Tibial artery (tissue), 4 donors: Measurements from ENCODE around the gene CPPED1.

Experiments used
- DNase-seq, 2 donors: peaks; one replicate each; pipeline ENCODE4 v3.0.0-alpha.2; 2019
- H3K27ac ChIP-seq, 2 donors: fragments of 200-600 bp; sonication (generic) in 1 of 2; 1 replicate in 1 of 2; 2 replicates in 1 of 2; pipeline ENCODE4 v1.5.1; 2018 to 2019; ENCODE audit warnings: mild to moderate bottlenecking in 1 of 2
- H3K27me3 ChIP-seq, 2 donors: fragments of 200-600 bp; sonication (generic) in 1 of 2; one replicate each; pipeline versions ENCODE4 v1.5.1 to v1.6.0; 2016 to 2019
- H3K36me3 ChIP-seq, 3 donors: fragments of 200-600 bp; sonication (generic) in 2 of 3; one replicate each; pipeline ENCODE4 v1.5.1; 2016 to 2019; ENCODE audit warnings: mild to moderate bottlenecking in 2 of 3
- H3K4me1 ChIP-seq, 4 donors: fragments of 200-600 bp; sonication (generic) in 2 of 4; 1 replicate in 3 of 4; 2 replicates in 1 of 4; pipeline ENCODE4 v1.5.1; 2016 to 2019
- H3K4me3 ChIP-seq, 2 donors: fragments of 200-600 bp; sonication (generic) in 1 of 2; 1 replicate in 1 of 2; 2 replicates in 1 of 2; pipeline ENCODE4 v1.5.1; 2018 to 2019; ENCODE audit warnings: mild to moderate bottlenecking in 2 of 2
- H3K9me3 ChIP-seq, 3 donors: fragments of 200-600 bp; sonication (generic) in 1 of 3; one replicate each; pipeline ENCODE4 v1.5.1; 2016 to 2019
- CTCF ChIP-seq, 2 experiments: fragments of 200-600 bp in 1 of 2; fragments of 450-650 bp in 1 of 2; IDR thresholded peaks; one replicate each; pipeline ENCODE4 v1.5.1; 2017 to 2019; ENCODE audit warnings: antibody characterized with exemption in 2 of 2, mild to moderate bottlenecking in 1 of 2, moderate library complexity in 1 of 2
- intact Hi-C: fragments of 100-400 bp; cut with DNase I; formaldehyde crosslinking; loops from one replicate; pipeline ENCODE4 v1.15.0; 2023; ENCODE audit warnings: low total_unique reads

The CPPED1 gene

DNA sequence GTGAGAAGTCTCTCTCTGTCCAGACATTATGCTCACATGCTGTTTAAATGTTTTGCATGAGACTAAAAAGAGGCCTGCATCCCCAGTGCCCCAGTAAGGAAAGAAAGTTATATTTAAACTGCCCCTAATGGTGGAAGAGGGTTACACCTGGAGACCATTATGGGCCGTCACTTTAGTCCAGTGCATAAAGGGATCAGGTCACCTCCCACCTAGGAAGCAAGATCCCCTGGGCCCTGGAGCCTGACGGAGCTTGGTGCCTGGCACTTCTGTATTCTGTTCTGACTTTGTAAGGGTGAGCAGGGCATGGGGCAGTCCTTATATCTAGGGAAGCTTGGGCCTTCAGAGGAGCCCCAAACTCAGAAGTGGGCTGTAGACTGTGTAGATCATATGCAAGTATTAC is 67.9 kb downstream of the CPPED1 start:
- Histone ChIP-seq H3K27ac (no peak overlapping the region), H3K36me3 (peaks cover 0 to 19% (median 14%) of the 10 kb centered on the region in 3 donors), H3K4me1 (no peaks in the 10 kb centered on the region), H3K9me3 (peaks cover 0 to 20% (median 13%) of the 10 kb centered on the region in 3 donors), H3K27me3 (no peaks in the 10 kb centered on the region), H3K4me3 (no peak overlapping the region)
- intact Hi-C loops: no loop called here
- no peak for DNase-seq
- TF ChIP-seq CTCF (IDR thresholded peaks at IDR 0.05): no peak

DNA sequence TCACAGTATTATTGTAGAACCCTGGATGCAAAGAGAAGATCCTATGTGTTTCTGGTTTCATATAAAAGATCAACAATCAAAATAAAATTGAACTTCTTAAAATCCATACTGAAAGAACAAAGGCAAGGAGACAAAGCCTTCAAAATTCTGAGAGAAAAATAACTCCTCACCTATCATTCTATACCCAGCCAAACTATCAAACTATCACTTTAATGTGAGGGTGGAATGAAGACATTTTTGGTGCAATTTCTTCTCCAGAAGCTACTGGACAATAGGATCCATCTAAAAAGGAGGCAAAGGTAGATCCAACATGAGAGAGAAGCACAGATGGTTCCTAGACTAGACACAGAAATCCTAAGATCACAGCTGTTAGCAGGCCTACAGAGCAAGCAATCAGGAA is 71.1 kb downstream of the CPPED1 start:
- no peak overlapping the region for H3K27ac ChIP-seq
- peaks cover 0 to 14% (median 4%) of the 10 kb centered on the region in 3 donors for H3K36me3 ChIP-seq
- peaks cover 0 to 15% (median 13%) of the 10 kb centered on the region in 3 donors for H3K9me3 ChIP-seq
- no peak for TF ChIP-seq CTCF (IDR thresholded peaks at IDR 0.05)
- no peak overlapping the region for H3K4me3 ChIP-seq
- intact Hi-C loops: no loop called here
- peaks cover 0 to 17% (median 4%) of the 10 kb centered on the region in 4 donors for H3K4me1 ChIP-seq
- no peak for DNase-seq
- no peaks in the 10 kb centered on the region for H3K27me3 ChIP-seq

- no peak for TF ChIP-seq CTCF (IDR thresholded peaks at IDR 0.05)
- Histone ChIP-seq H3K4me3 (no peak overlapping the region), H3K36me3 (peaks cover 0 to 12% (median 0%) of the 10 kb centered on the region in 3 donors), H3K4me1 (peaks cover 0 to 17% (median 4%) of the 10 kb centered on the region in 4 donors), H3K27ac (peak overlapping the region; percentile 23 to 26), H3K9me3 (peaks cover 0 to 18% (median 13%) of the 10 kb centered on the region in 3 donors), H3K27me3 (no peaks in the 10 kb centered on the region)
- intact Hi-C loops: no loop called here
- no peak for DNase-seq
Observed at GRCh38 chr16:12729448-12729847, 74.2 kb downstream of the CPPED1 start.

DNA sequence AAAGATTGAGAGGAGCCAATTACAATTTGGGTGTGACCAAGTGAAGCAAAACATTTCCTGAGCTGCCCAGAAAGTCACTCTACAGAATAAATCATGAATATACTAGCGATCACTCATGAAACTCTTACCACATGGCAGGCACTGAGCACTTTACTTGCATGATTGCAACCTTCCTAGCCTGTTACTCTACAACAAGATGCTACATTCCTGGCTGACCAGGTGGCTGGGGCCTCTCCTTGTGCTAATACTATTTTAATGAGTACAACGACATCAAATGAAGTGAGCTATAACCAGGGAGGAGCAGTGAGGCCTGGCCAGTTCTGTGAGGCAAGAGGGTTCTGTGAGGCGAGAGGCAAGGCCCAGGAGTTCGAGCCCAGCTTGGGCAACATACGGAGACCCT is 75.2 kb downstream of the CPPED1 start:
- Histone ChIP-seq H3K27me3 (no peaks in the 10 kb centered on the region), H3K27ac (no peak overlapping the region), H3K36me3 (peaks cover 0 to 8% (median 0%) of the 10 kb centered on the region in 3 donors), H3K4me3 (no peak overlapping the region), H3K4me1 (peaks cover 0 to 17% (median 4%) of the 10 kb centered on the region in 4 donors), H3K9me3 (peaks cover 0 to 18% (median 11%) of the 10 kb centered on the region in 3 donors)
- TF ChIP-seq CTCF (IDR thresholded peaks at IDR 0.05): no peak
- intact Hi-C loops: no loop called here
- DNase-seq: no peak

- peaks cover 0 to 6% (median 0%) of the 10 kb centered on the region in 3 donors for H3K9me3 ChIP-seq
- intact Hi-C loops: no loop called here
- no peak overlapping the region for H3K4me3 ChIP-seq
- no peak for DNase-seq
- H3K27ac ChIP-seq: no peak overlapping the region
- peaks cover 0 to 4% (median 0%) of the 10 kb centered on the region in 4 donors for H3K4me1 ChIP-seq
- H3K36me3 ChIP-seq: peaks cover 0 to 6% (median 0%) of the 10 kb centered on the region in 3 donors
- no peaks in the 10 kb centered on the region for H3K27me3 ChIP-seq
- TF ChIP-seq CTCF (IDR thresholded peaks at IDR 0.05): no peak
Observed at GRCh38 chr16:12724226-12724625, 79.5 kb downstream of the CPPED1 start.

DNA sequence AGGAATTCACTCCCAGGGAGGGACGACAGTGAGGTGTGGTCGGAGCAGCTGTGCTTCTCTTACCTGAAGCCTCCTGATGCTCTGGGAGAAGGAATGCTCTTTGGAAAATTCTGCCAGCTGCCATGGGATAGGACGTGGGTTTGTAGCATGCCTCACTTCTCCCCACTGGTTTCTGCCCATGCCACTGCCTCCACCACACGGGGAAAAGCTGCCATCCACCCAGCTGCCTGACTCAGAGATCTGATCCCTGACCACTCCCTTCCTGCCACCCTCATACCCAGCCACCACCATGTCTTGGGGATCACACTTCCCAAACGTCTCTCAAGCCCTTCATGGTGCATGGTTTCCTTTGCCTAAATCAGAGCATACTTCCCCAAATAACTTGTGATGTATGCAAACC is 80.0 kb downstream of the CPPED1 start:
- intact Hi-C loops: no loop called here
- no peak overlapping the region for H3K4me3 ChIP-seq
- DNase-seq: no peak
- H3K27ac ChIP-seq: no peak overlapping the region
- no peaks in the 10 kb centered on the region for H3K27me3 ChIP-seq
- peaks cover 0 to 6% (median 0%) of the 10 kb centered on the region in 3 donors for H3K9me3 ChIP-seq
- H3K36me3 ChIP-seq: peaks cover 0 to 6% (median 0%) of the 10 kb centered on the region in 3 donors
- TF ChIP-seq CTCF (IDR thresholded peaks at IDR 0.05): no peak
- H3K4me1 ChIP-seq: no peaks in the 10 kb centered on the region
